ENCODE data around the gene IQCH.

DNA sequence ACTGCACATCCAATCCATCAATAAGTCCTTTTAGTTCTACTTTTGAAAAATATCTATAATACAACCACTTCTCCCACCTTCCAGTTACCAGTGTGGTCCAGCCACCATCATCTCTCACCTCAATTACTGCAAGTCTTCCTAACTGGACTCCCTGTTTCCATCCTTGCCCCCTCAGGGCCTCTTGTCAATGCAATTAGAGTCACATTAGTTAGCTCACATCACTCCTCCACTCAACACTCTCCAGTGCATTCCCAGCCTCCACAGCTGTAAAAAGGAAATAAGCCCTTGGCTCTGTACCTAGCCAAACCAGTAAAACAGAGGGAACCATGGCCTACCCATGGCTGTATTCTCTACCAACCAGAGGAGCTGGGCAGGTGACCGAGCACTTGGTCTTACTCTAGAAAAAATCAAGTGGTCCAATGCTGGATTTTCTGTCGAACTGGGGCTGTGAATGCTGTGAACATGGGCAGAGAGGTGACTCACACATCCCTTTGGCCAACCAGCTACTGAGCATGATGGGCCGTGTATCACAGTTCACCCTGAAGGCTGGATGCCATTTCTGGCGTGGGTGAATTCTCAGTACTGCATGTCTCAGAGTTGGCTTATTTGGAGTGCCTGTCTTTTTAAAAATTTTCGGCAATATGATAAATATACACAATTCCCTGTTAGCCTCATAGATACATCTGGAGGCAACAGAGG, 203.9 kb downstream of the IQCH start:
- TF ChIP-seq, protein P1, sequence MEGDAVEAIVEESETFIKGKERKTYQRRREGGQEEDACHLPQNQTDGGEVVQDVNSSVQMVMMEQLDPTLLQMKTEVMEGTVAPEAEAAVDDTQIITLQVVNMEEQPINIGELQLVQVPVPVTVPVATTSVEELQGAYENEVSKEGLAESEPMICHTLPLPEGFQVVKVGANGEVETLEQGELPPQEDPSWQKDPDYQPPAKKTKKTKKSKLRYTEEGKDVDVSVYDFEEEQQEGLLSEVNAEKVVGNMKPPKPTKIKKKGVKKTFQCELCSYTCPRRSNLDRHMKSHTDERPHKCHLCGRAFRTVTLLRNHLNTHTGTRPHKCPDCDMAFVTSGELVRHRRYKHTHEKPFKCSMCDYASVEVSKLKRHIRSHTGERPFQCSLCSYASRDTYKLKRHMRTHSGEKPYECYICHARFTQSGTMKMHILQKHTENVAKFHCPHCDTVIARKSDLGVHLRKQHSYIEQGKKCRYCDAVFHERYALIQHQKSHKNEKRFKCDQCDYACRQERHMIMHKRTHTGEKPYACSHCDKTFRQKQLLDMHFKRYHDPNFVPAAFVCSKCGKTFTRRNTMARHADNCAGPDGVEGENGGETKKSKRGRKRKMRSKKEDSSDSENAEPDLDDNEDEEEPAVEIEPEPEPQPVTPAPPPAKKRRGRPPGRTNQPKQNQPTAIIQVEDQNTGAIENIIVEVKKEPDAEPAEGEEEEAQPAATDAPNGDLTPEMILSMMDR (conservative IDR thresholded peaks at IDR 0.05; ENCODE audit: low read depth, low read length), result no peak
- TF ChIP-seq EZH2 (IDR thresholded peaks at IDR 0.05; ENCODE audit: low read length, unreplicated experiment) (no peak), EZH2phosphoT487 (IDR thresholded peaks at IDR 0.05; ENCODE audit: borderline replicate concordance, low read length) (no peak)

Data from PC-3 (cell line).